Kidney tubule cell (primary cell): Measurements from ENCODE around the gene DMD.
"Not testable (repeated sequence)": the region's sequence is repeated elsewhere in the genome, so short reads cannot be mapped to it uniquely, and the experiment has no call there.

Source experiments
- DNase-seq: peaks from one replicate; pipeline ENCODE4 v3.0.0-alpha.2; 2018; ENCODE audit warnings: low spot score

The DMD gene

GRCh38 chrX:32016195-32016594 is 1195.2 kb downstream of the DMD start:
- DNase-seq = no peak

GRCh38 chrX:32010948-32011347 is 1200.4 kb downstream of the DMD start:
- no peak for DNase-seq

- DNase-seq = no peak
These were observed 1201.1 kb downstream of the DMD start for GRCh38 chrX:32010212-32010611.

GRCh38 chrX:31993637-31994036 is 1217.7 kb downstream of the DMD start:
- DNase-seq = no peak

- DNase-seq = no peak
These were observed 1222.4 kb downstream of the DMD start for GRCh38 chrX:31988975-31989374.

- no peak for DNase-seq
These were observed 1229.7 kb downstream of the DMD start for GRCh38 chrX:31981546-31982062.

- peak; percentile 82 for DNase-seq
These were observed 1241.6 kb downstream of the DMD start for GRCh38 chrX:31969714-31970113.

GRCh38 chrX:31962256-31962655 is 1249.1 kb downstream of the DMD start:
- DNase-seq = no peak

GRCh38 chrX:31934842-31935370 is 1276.4 kb downstream of the DMD start:
- DNase-seq = peak; percentile 39

GRCh38 chrX:31934015-31934414 is 1277.3 kb downstream of the DMD start:
- no peak for DNase-seq

GRCh38 chrX:31932769-31933168 is 1278.6 kb downstream of the DMD start:
- DNase-seq = no peak

GRCh38 chrX:31932320-31932719 is 1279.0 kb downstream of the DMD start:
- DNase-seq = not testable (repeated sequence)

GRCh38 chrX:31931225-31931624 is 1280.1 kb downstream of the DMD start:
- DNase-seq = peak; percentile 84

GRCh38 chrX:31929366-31929765 is 1282.0 kb downstream of the DMD start:
- peak; percentile 41 for DNase-seq

- no peak for DNase-seq
These were observed 1290.1 kb downstream of the DMD start for GRCh38 chrX:31921236-31921635.

- DNase-seq = peak; percentile 22
These were observed 1301.3 kb downstream of the DMD start for GRCh38 chrX:31909850-31910572.

GRCh38 chrX:31894152-31894551 is 1317.2 kb downstream of the DMD start:
- DNase-seq = peak; percentile 5

- DNase-seq = no peak
These were observed 1317.8 kb downstream of the DMD start for GRCh38 chrX:31893525-31893924.

GRCh38 chrX:31889088-31889487 is 1322.3 kb downstream of the DMD start:
- DNase-seq = peak; percentile 9

- no peak for DNase-seq
These were observed 1326.8 kb downstream of the DMD start for GRCh38 chrX:31884535-31884934.

GRCh38 chrX:31872007-31872406 is 1339.3 kb downstream of the DMD start:
- no peak for DNase-seq

- DNase-seq = no peak
These were observed 1341.1 kb downstream of the DMD start for GRCh38 chrX:31870267-31870666.

- no peak for DNase-seq
These were observed 1350.7 kb downstream of the DMD start for GRCh38 chrX:31860686-31861085.

GRCh38 chrX:31858915-31859314 is 1352.4 kb downstream of the DMD start:
- DNase-seq = no peak
